SK-N-SH (cell line): ENCODE results near the gene ITCH. TPM values are rescaled to one million over a fixed set of nuclear protein-coding genes. Genes with fewer than 3 reads are reported as not detected.

Experiments
- CTCF ChIA-PET: fragments of 300-600, 350-600 bp; formaldehyde crosslinking; extraction: SDS; loops from one replicate; lab custom pipeline; 2021; lab: Yijun Ruan, JAX
- POLR2A ChIA-PET: fragments of 350-600 bp; sonication (Branson Sonifier 250); formaldehyde crosslinking; extraction: SDS; loops from one replicate; lab custom pipeline; 2020; ENCODE audit warnings: antibody characterized with exemption, inconsistent platforms; lab: Yijun Ruan, JAX
- DNase-seq: peaks from one replicate; pipeline ENCODE4 v3.0.0; 2012
- H2AFZ ChIP-seq: fragments of 200-600 bp; sonication (generic); 2 replicates; pipeline ENCODE4 v1.8.1; 2016; ENCODE audit warnings: antibody characterized with exemption, mild to moderate bottlenecking, low read depth
- H3F3A ChIP-seq: fragments of 200-600 bp; sonication (generic); replicated peaks from 2 replicates; pipeline ENCODE3; 2016; ENCODE audit warnings: antibody characterized with exemption, mild to moderate bottlenecking; ENCODE audit not compliant: insufficient read depth
- H3K27ac ChIP-seq, 2 experiments: fragments of 200-500 bp in 1 of 2; fragments of 200-600 bp in 1 of 2; sonication (Bioruptor generic) in 1 of 2; sonication (generic), shearing (Covaris generic) in 1 of 2; 2 replicates each; pipeline versions ENCODE4 v1.5.1 to v1.6.1; 2014 to 2016; ENCODE audit warnings: low read depth in 2 of 2, inconsistent platforms in 1 of 2, low read length in 1 of 2, mild to moderate bottlenecking in 1 of 2, mixed read lengths in 1 of 2
- H3K27me3 ChIP-seq: fragments of 200-600 bp; sonication (generic), shearing (Covaris generic); 2 replicates; pipeline ENCODE4 v1.6.1; 2016; ENCODE audit warnings: mixed run types; ENCODE audit not compliant: insufficient read depth
- H3K36me3 ChIP-seq, 2 experiments: fragments of 200-500 bp in 1 of 2; fragments of 200-600 bp in 1 of 2; sonication (Bioruptor generic) in 1 of 2; sonication (generic) in 1 of 2; replicated peaks in 1 of 2; 2 replicates each; pipeline versions ENCODE3 to v1.5.1; 2014 to 2016; ENCODE audit warnings: low read length in 1 of 2, mild to moderate bottlenecking in 1 of 2; ENCODE audit not compliant: insufficient read depth in 2 of 2, control insufficient read depth in 1 of 2
- H3K4me1 ChIP-seq, 2 experiments: fragments of 200-500 bp in 1 of 2; fragments of 200-600 bp in 1 of 2; sonication (Bioruptor generic) in 1 of 2; sonication (generic), shearing (Covaris generic) in 1 of 2; 2 replicates each; pipeline versions ENCODE4 v1.5.1 to v1.6.1; 2014 to 2016; ENCODE audit warnings: low read depth in 1 of 2, low read length in 1 of 2, mixed run types in 1 of 2; ENCODE audit not compliant: insufficient read depth in 2 of 2, control insufficient read depth in 1 of 2
- H3K4me2 ChIP-seq: fragments of 200-600 bp; sonication (generic), shearing (Covaris generic); 2 replicates; pipeline ENCODE4 v1.6.1; 2017; ENCODE audit warnings: mixed run types
- H3K4me3 ChIP-seq, 2 experiments: fragments of 200-500 bp in 1 of 2; fragments of 200-600 bp in 1 of 2; sonication (Bioruptor generic) in 1 of 2; sonication (generic), shearing (Covaris generic) in 1 of 2; 2 replicates each; pipeline versions ENCODE4 v1.5.1 to v1.8.1; 2014 to 2016; ENCODE audit warnings: low read depth in 2 of 2, inconsistent platforms in 1 of 2, low read length in 1 of 2, mild to moderate bottlenecking in 1 of 2, mixed read lengths in 1 of 2, moderate library complexity in 1 of 2
- H3K79me2 ChIP-seq: fragments of 200-600 bp; sonication (generic); 2 replicates; pipeline ENCODE4 v1.8.1; 2017; ENCODE audit warnings: mild to moderate bottlenecking; ENCODE audit not compliant: insufficient read depth
- H3K9ac ChIP-seq: fragments of 200-600 bp; sonication (generic); 2 replicates; pipeline ENCODE4 v1.6.1; 2017; ENCODE audit warnings: mixed run types
- H3K9me2 ChIP-seq: fragments of 200-600 bp; sonication (generic); 2 replicates; pipeline ENCODE4 v1.6.1; 2017; ENCODE audit warnings: mixed run types
- H3K9me3 ChIP-seq: fragments of 200-600 bp; sonication (generic); 2 replicates; pipeline ENCODE4 v1.6.1; 2017; ENCODE audit warnings: mixed run types, mild to moderate bottlenecking, moderate library complexity
- H4K20me1 ChIP-seq: fragments of 200-600 bp; sonication (generic); 2 replicates; pipeline ENCODE4 v1.6.1; 2017; ENCODE audit warnings: mild to moderate bottlenecking, mixed run types; ENCODE audit not compliant: insufficient read depth
- ELF1 ChIP-seq: IDR thresholded peaks from 2 replicates; pipeline ENCODE4 v1.4.0; 2012
- FOXM1 ChIP-seq: IDR thresholded peaks from 2 replicates; pipeline ENCODE4 v1.4.0; 2012; ENCODE audit warnings: low read depth, mild to moderate bottlenecking
- GABPA ChIP-seq: IDR thresholded peaks from 2 replicates; pipeline ENCODE4 v1.4.0; 2012; ENCODE audit warnings: low read depth, mild to moderate bottlenecking
- JUND ChIP-seq: IDR thresholded peaks from 2 replicates; pipeline ENCODE4 v1.4.0; 2012
- MEF2A ChIP-seq: IDR thresholded peaks from 2 replicates; pipeline ENCODE4 v1.4.0; 2012; ENCODE audit warnings: low read depth, borderline replicate concordance
- POLR2AphosphoS5 ChIP-seq: IDR thresholded peaks from 2 replicates; pipeline ENCODE4 v1.6.1; 2012; ENCODE audit warnings: low read depth, low read length
- RAD21 ChIP-seq: IDR thresholded peaks from 2 replicates; pipeline ENCODE4 v1.6.1; 2012; ENCODE audit warnings: mild to moderate bottlenecking, low read length
- RCOR1 ChIP-seq: fragments of 150-350 bp; IDR thresholded peaks from 2 replicates; pipeline ENCODE4 v1.6.1; 2017; ENCODE audit warnings: antibody characterized with exemption, low read length
- RXRA ChIP-seq: IDR thresholded peaks from 2 replicates; pipeline ENCODE4 v1.4.0; 2012; ENCODE audit warnings: low read depth, mild to moderate bottlenecking, borderline replicate concordance
- SMC3 ChIP-seq: IDR thresholded peaks from 2 replicates; pipeline ENCODE4 v1.6.1; 2012; ENCODE audit warnings: low read depth, low read length, improper control_type of control experiment
- TAF1 ChIP-seq: IDR thresholded peaks from 2 replicates; pipeline ENCODE4 v1.6.1; 2012; ENCODE audit warnings: low read depth, mild to moderate bottlenecking, low read length, moderate library complexity, borderline replicate concordance
- TEAD4 ChIP-seq: IDR thresholded peaks from 2 replicates; pipeline ENCODE4 v1.4.0; 2012; ENCODE audit warnings: mild to moderate bottlenecking, borderline replicate concordance; ENCODE audit not compliant: insufficient read depth
- YY1 ChIP-seq: IDR thresholded peaks from 2 replicates; pipeline ENCODE4 v1.4.0; 2012; ENCODE audit warnings: low read depth, mild to moderate bottlenecking
- WGBS: methylation state at CpG from one replicate; pipeline ENCODE4 v1.1.6; 2017; ENCODE audit warnings: low lambda C conversion rate; 5-methylcytosine and 5-hydroxymethylcytosine counted together
- polyA plus RNA-seq, 3 experiments: library from polyadenylated mRNA; depleted of rRNA; stranded (reverse); fragments of >200 nt; gene quantifications; 2 replicates each; pipeline ENCODE4 v1.2.3, GENCODE V29; 2012
- TF ChIP-seq, protein P1 (sequence below): IDR thresholded peaks from 2 replicates; pipeline ENCODE4 v1.4.0; 2012; ENCODE audit warnings: low read depth, borderline replicate concordance

The ITCH gene
- polyA plus RNA-seq, 1 of the 3 experiments (the other 2 are of a cell fraction) = 3.8 TPM

DNA sequence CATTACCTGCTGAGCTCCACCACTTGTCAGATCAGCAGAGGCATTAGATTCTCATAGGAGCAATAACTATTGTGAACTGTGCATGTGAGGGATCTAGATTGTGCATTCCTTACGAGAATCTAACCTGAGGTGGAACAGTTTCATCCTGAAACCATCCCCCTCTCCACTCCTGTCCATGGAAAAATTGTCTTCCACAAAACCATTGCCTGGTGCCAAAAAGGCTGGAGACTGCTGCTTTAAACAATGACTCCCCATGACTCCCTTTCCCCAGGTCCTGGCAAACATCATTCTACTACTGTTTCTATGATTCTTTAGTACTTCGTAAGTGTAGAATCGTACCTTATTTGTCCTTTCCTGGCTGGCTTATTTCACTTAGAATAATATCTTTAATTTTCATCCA lies 143.4 kb downstream of the ITCH start:
- 99% methylated on average over 3 of the region's 3 CpGs for WGBS
- POLR2A ChIA-PET = no interaction called here

DNA sequence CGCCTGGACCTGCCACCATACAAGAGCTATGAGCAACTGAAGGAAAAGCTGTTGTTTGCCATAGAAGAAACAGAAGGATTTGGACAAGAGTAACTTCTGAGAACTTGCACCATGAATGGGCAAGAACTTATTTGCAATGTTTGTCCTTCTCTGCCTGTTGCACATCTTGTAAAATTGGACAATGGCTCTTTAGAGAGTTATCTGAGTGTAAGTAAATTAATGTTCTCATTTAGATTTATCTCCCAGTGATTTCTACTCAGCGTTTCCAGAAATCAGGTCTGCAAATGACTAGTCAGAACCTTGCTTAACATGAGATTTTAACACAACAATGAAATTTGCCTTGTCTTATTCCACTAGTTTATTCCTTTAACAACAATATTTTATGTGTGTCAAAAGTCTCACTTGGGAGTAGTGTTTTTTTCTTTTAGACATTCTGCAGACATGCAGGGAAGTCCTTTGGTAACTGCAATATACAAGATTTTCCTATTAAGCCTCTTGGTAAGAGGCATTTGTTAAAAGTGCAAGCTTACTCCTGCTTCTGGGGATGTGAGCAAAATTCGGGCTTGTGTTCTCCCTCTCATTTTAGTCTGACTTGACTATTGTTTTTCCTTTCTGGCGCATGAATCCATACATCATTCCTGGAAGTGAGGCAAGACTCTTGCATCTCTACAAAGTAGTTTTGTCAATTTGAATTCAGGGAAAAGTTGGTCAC lies 144.8 kb downstream of the ITCH start:
- 78% methylated on average over 4 of the region's 4 CpGs for WGBS
- CTCF ChIA-PET = interaction anchor here (1.0 to 2.7 kb wide), 2 partner anchors 195 kb away, joined by 3 to 10 read pairs; no protein-coding TSS in a partner anchor
- Histone ChIP-seq H4K20me1 (no peaks in the 10 kb centered on the region), H3K9me3 (no peaks in the 10 kb centered on the region), H3K9ac (no peak overlapping the region), H3F3A (peaks cover 11% of the 10 kb centered on the region), H3K79me2 (peaks cover 11% of the 10 kb centered on the region), H3K9me2 (no peaks in the 10 kb centered on the region), H3K36me3 (peaks cover 55 to 82% of the 10 kb centered on the region in 2 experiments), H3K4me1 (no peaks in the 10 kb centered on the region; a peak in 1 of 4 replicates), H3K27ac (no peak overlapping the region), H3K4me2 (no peak overlapping the region), H3K4me3 (no peak overlapping the region), H3K27me3 (no peaks in the 10 kb centered on the region), H2AFZ (no peak overlapping the region)
- DNase-seq = no peak
- TF ChIP-seq GABPA = no peak
- no peak for TF ChIP-seq FOXM1
- no peak for TF ChIP-seq TAF1
- no peak for TF ChIP-seq RCOR1
- no peak for TF ChIP-seq RXRA
- no peak for TF ChIP-seq JUND
- no peak for TF ChIP-seq SMC3
- no peak for TF ChIP-seq ELF1
- TF ChIP-seq TEAD4 = no peak
- TF ChIP-seq YY1 = no peak
- no peak for TF ChIP-seq RAD21
- POLR2A ChIA-PET = no interaction called here

More for the DNA sequence above, 143.4 kb downstream of the ITCH start:
- H4K20me1 ChIP-seq = no peaks in the 10 kb centered on the region
- H3K4me2 ChIP-seq = no peak overlapping the region
- H3K9ac ChIP-seq = no peak overlapping the region
- CTCF ChIA-PET = interaction anchor here (0.6 to 2.7 kb wide), 2 partner anchors 19 to 193 kb away, joined by 3 to 14 read pairs; no protein-coding TSS in a partner anchor
- no peak overlapping the region for H2AFZ ChIP-seq
- H3K4me1 ChIP-seq = no peaks in the 10 kb centered on the region; a peak in 1 of 4 replicates
- no peak overlapping the region for H3K27ac ChIP-seq
- H3K9me2 ChIP-seq = no peaks in the 10 kb centered on the region
- TF ChIP-seq, protein P1, sequence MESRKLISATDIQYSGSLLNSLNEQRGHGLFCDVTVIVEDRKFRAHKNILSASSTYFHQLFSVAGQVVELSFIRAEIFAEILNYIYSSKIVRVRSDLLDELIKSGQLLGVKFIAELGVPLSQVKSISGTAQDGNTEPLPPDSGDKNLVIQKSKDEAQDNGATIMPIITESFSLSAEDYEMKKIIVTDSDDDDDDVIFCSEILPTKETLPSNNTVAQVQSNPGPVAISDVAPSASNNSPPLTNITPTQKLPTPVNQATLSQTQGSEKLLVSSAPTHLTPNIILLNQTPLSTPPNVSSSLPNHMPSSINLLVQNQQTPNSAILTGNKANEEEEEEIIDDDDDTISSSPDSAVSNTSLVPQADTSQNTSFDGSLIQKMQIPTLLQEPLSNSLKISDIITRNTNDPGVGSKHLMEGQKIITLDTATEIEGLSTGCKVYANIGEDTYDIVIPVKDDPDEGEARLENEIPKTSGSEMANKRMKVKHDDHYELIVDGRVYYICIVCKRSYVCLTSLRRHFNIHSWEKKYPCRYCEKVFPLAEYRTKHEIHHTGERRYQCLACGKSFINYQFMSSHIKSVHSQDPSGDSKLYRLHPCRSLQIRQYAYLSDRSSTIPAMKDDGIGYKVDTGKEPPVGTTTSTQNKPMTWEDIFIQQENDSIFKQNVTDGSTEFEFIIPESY = no peak
- TF ChIP-seq ELF1 (no peak), POLR2AphosphoS5 (no peak), TEAD4 (no peak), MEF2A (no peak), RCOR1 (no peak), JUND (no peak)
- peaks cover 11% of the 10 kb centered on the region for H3F3A ChIP-seq
- H3K79me2 ChIP-seq = peaks cover 25% of the 10 kb centered on the region
- DNase-seq = no peak
- no peaks in the 10 kb centered on the region for H3K9me3 ChIP-seq
- H3K36me3 ChIP-seq = peaks cover 47 to 90% of the 10 kb centered on the region in 2 experiments
- no peaks in the 10 kb centered on the region for H3K27me3 ChIP-seq
- no peak overlapping the region for H3K4me3 ChIP-seq
